ENCODE measurements around the gene GOSR2. TPM values are rescaled to one million over a fixed set of nuclear protein-coding genes. Genes with fewer than 3 reads are reported as not detected.
A peak's percentile ranks its signal among the peaks of the same experiment; 100 is the strongest.

GOSR2 gene
- total RNA-seq, 4 donors from 2014 or later: 37.7 to 44.9 (median 43.8) TPM

- no peak for TF ChIP-seq EP300 (IDR thresholded peaks at IDR 0.05)
- no peak for TF ChIP-seq POLR2AphosphoS5 (IDR thresholded peaks at IDR 0.05)
- no peak for TF ChIP-seq POLR2A (IDR thresholded peaks at IDR 0.05; ENCODE audit: low read depth)
- TF ChIP-seq, protein P1, sequence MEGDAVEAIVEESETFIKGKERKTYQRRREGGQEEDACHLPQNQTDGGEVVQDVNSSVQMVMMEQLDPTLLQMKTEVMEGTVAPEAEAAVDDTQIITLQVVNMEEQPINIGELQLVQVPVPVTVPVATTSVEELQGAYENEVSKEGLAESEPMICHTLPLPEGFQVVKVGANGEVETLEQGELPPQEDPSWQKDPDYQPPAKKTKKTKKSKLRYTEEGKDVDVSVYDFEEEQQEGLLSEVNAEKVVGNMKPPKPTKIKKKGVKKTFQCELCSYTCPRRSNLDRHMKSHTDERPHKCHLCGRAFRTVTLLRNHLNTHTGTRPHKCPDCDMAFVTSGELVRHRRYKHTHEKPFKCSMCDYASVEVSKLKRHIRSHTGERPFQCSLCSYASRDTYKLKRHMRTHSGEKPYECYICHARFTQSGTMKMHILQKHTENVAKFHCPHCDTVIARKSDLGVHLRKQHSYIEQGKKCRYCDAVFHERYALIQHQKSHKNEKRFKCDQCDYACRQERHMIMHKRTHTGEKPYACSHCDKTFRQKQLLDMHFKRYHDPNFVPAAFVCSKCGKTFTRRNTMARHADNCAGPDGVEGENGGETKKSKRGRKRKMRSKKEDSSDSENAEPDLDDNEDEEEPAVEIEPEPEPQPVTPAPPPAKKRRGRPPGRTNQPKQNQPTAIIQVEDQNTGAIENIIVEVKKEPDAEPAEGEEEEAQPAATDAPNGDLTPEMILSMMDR (IDR thresholded peaks at IDR 0.05): no peak
- peaks cover 0 to 74% (median 22%) of the 10 kb centered on the region in 4 donors for H3K27me3 ChIP-seq
- WGBS: 44% methylated on average over 7 of the region's 7 CpGs
- H3K27ac ChIP-seq (replicated peaks in 1 of 4): no peak overlapping the region
- no peak for DNase-seq (ENCODE audit: extremely low spot score)
- intact Hi-C loops (cut with DNase I): no loop called here
- H3K4me3 ChIP-seq: no peak overlapping the region
- no peaks in the 10 kb centered on the region for H3K9me3 ChIP-seq
- H3K36me3 ChIP-seq: no peaks in the 10 kb centered on the region
- H3K4me1 ChIP-seq: peaks cover 17 to 22% (median 22%) of the 10 kb centered on the region in 4 donors
These were observed 54.4 kb downstream of the GOSR2 start for GRCh38 chr17:46977348-46977747.

DNA sequence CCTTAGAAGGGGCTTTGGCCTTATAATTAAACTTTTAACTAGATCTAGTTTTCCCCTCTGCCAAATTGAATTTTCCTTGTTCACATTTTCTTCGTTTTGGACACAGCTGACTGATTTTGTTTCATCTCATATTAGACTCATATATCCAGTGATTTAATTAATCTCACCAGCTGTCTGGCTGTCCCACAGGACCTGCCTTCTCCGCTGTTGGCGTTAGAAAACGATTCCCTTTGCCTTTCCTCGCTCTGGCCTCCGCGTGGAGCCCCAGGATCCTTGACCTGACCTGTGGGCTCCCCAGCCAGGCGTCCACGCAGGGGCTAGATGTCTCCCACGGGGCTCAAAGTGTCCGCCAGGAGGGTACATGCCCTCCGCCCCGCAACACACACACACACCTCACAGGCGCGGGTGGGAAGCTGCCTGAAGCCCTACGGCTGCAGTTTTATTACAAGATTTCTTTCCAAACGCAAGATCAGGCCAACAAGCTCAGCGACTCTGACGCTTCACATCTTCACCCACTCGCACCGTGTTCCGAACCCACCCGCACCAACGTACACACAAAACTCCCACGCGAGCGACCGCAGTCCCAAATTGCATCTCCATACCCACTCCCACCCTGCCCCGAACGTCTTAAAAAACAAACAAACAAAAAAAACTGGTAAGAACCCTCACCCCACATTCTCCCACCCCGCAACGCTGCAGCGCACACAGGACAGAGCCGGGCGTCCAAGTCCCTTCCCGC lies 55.0 kb downstream of the GOSR2 start:
- no peaks in the 10 kb centered on the region for H3K9me3 ChIP-seq
- intact Hi-C loops (cut with DNase I): no loop called here
- H3K4me1 ChIP-seq: peaks cover 17 to 22% (median 22%) of the 10 kb centered on the region in 4 donors
- DNase-seq (ENCODE audit: extremely low spot score): no peak
- peak overlapping the region; percentile 60 to 67 (median 62) for H3K4me3 ChIP-seq
- no peak overlapping the region for H3K27ac ChIP-seq (replicated peaks in 1 of 4)
- TF ChIP-seq POLR2AphosphoS5 (IDR thresholded peaks at IDR 0.05) (no peak), POLR2A (IDR thresholded peaks at IDR 0.05; ENCODE audit: low read depth) (no peak), EP300 (IDR thresholded peaks at IDR 0.05) (no peak)
- TF ChIP-seq, protein P1 (IDR thresholded peaks at IDR 0.05): no peak
- H3K27me3 ChIP-seq: peaks cover 0 to 74% (median 22%) of the 10 kb centered on the region in 4 donors
- no peaks in the 10 kb centered on the region for H3K36me3 ChIP-seq
- WGBS: 14% methylated on average over 32 of the region's 36 CpGs

GRCh38 chr17:46978489-46979146 lies 55.7 kb downstream of the GOSR2 start:
- peaks cover 17 to 22% (median 22%) of the 10 kb centered on the region in 4 donors for H3K4me1 ChIP-seq
- H3K4me3 ChIP-seq: peak overlapping the region; percentile 60 to 67 (median 62)
- H3K9me3 ChIP-seq: no peaks in the 10 kb centered on the region
- no peak overlapping the region for H3K27ac ChIP-seq (replicated peaks in 1 of 4)
- H3K36me3 ChIP-seq: no peaks in the 10 kb centered on the region
- 0% methylated on average over 29 of the region's 83 CpGs for WGBS
- TF ChIP-seq POLR2A (IDR thresholded peaks at IDR 0.05; ENCODE audit: low read depth): no peak
- TF ChIP-seq, protein P1 (IDR thresholded peaks at IDR 0.05): no peak
- TF ChIP-seq POLR2AphosphoS5 (IDR thresholded peaks at IDR 0.05): no peak
- no peak for TF ChIP-seq EP300 (IDR thresholded peaks at IDR 0.05)
- H3K27me3 ChIP-seq: peaks cover 0 to 74% (median 22%) of the 10 kb centered on the region in 4 donors
- no peak for DNase-seq (ENCODE audit: extremely low spot score)
- intact Hi-C loops (cut with DNase I): no loop called here

DNA sequence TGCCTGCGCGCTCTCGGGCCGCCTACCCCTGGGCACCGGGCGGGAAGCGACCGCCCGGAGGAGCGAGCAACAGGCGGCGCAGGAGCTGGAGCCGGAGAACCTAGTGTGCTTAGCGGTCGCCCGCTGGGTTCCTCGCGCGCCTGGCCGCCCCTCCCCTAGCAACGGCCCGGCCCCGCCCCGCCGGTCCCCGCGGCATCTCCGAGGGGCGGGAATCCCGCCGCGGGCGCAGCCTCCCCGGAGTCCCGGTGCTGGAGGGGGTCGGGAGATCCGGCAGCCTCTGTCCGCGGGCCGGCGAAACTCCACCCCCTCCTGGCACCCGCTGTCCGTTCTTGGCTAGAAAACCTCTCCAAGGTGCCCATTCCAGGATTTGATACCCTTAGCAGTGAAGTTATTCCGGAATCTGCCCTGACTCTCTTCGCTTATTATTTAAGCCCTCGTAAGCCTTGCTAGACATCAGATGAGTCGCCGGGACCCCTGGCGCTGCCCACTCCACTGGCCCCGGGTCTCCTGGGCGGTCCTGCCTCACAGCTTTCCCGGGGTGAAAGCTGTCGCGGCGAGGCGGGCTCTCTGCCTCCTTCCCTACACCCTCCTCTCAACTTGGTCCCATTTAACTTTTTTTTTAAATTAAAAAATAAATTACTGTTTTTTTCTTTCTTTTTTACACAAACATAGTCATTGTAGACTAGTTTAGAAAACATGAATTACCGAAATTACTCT lies 56.3 kb downstream of the GOSR2 start, which contains the start of gene RPRML:
Gene RPRML, minus strand, starts transcription at position 107 of the 717 bp plus-strand sequence. CDS start 246 bp downstream, outside the sequence.
- Histone ChIP-seq H3K27ac (replicated peaks in 1 of 4) (no peak within 1 kb of the TSS), H3K4me1 (peaks cover 17 to 22% (median 22%) of the 10 kb centered on the region in 4 donors), H3K27me3 (peaks cover 0 to 70% (median 22%) of the 10 kb centered on the region in 4 donors), H3K4me3 (peak within 1 kb of the TSS; percentile 60 to 67 (median 62)), H3K36me3 (no peaks in the 10 kb centered on the region), H3K9me3 (no peaks in the 10 kb centered on the region)
- intact Hi-C loops (cut with DNase I): no loop called here
- no peak for TF ChIP-seq POLR2AphosphoS5 (IDR thresholded peaks at IDR 0.05)
- no peak for TF ChIP-seq EP300 (IDR thresholded peaks at IDR 0.05)
- TF ChIP-seq POLR2A (IDR thresholded peaks at IDR 0.05; ENCODE audit: low read depth): no peak
- TF ChIP-seq, protein P1 (IDR thresholded peaks at IDR 0.05): no peak
- no peak for DNase-seq (ENCODE audit: extremely low spot score)
- WGBS: 3% methylated on average over 20 of the region's 57 CpGs
